ES-I3 (cell line): ENCODE data around the gene MIPEP.
"Not testable (repeated sequence)": the region's sequence is repeated elsewhere in the genome, so short reads cannot be mapped to it uniquely, and the experiment has no call there.

Source experiments
- H3K36me3 ChIP-seq: 2 replicates; pipeline ENCODE4 v1.6.1; 2013; ENCODE audit warnings: mild to moderate bottlenecking, low read length, control low read depth, moderate library complexity; ENCODE audit not compliant: insufficient read depth
- H3K4me1 ChIP-seq: 2 replicates; pipeline ENCODE4 v1.6.1; 2013; ENCODE audit warnings: mild to moderate bottlenecking, control low read depth, low read length; ENCODE audit not compliant: insufficient read depth
- H3K9ac ChIP-seq: 2 replicates; pipeline ENCODE4 v1.6.1; 2013; ENCODE audit warnings: low read depth, mild to moderate bottlenecking, low read length, moderate library complexity
- H3K9me3 ChIP-seq: 2 replicates; pipeline ENCODE4 v1.6.1; 2013; ENCODE audit warnings: mild to moderate bottlenecking, low read length, moderate library complexity; ENCODE audit not compliant: control insufficient read depth, insufficient read depth

MIPEP gene

DNA sequence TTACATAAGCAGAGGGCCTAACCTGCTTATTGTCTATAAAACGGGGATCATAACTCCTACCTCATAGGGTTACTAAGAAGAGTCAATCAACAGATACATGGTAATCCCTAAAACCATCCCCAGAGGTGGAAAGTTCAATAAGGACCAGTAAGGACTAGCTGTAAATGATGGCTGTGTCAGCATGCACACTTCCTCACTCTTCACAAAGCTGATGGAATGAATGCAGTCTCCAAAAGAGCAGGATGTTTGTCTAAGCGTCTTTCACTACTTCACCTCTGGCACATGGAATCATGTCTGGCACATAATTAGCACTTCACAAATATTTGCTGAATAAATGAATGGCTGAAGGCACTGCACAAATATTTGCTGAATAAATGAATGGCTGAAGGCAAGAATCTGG, 134.2 kb downstream of the MIPEP start:
- Histone ChIP-seq H3K9me3 (no peaks in the 10 kb centered on the region), H3K4me1 (peaks cover 4% of the 10 kb centered on the region; the same call in 1 of the 2 replicates), H3K9ac (no peak overlapping the region), H3K36me3 (no peaks in the 10 kb centered on the region)

DNA sequence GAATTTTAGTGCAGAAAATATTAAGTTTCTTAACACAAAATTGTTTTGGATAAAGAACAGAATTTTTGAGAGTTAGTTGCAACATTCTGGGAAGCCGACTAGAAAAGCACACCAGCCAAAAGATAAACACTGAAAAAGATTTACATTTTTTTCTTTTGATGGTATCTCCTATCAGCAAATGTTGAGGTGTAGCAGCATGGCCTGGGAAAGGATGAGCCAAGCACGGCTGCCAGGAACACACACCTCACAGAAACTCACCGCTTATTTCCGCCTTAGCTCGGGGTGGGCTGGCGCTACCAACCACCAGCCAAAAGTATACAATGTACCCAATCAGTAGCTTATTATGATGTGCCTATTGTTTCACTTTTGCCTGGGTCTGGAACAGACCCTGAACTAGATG, 134.7 kb downstream of the MIPEP start:
- H3K4me1 ChIP-seq = peaks cover 8% of the 10 kb centered on the region
- no peaks in the 10 kb centered on the region for H3K36me3 ChIP-seq
- H3K9ac ChIP-seq = no peak overlapping the region
- no peaks in the 10 kb centered on the region for H3K9me3 ChIP-seq

DNA sequence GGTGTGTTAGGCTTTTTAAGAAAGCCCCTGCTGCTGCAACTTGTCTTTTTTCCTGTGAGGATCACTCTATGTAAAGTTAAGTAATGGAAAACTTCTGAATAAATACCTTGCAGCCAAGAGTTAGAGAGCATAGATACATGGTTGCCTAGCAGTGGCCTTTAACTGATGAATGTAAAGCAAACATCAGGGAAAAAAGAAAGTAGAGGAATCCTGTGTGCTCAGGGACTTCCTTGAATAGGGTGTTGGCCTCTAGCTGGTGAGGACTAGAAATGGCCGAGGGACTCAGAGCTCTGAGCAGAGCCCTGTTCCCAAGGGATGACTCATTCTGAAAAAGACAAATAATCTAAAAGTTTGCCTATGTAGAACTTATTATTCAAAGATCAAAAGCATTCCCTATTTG, 135.7 kb downstream of the MIPEP start:
- no peaks in the 10 kb centered on the region for H3K9me3 ChIP-seq
- H3K36me3 ChIP-seq = no peaks in the 10 kb centered on the region
- peaks cover 18% of the 10 kb centered on the region for H3K4me1 ChIP-seq
- H3K9ac ChIP-seq = no peak overlapping the region

DNA sequence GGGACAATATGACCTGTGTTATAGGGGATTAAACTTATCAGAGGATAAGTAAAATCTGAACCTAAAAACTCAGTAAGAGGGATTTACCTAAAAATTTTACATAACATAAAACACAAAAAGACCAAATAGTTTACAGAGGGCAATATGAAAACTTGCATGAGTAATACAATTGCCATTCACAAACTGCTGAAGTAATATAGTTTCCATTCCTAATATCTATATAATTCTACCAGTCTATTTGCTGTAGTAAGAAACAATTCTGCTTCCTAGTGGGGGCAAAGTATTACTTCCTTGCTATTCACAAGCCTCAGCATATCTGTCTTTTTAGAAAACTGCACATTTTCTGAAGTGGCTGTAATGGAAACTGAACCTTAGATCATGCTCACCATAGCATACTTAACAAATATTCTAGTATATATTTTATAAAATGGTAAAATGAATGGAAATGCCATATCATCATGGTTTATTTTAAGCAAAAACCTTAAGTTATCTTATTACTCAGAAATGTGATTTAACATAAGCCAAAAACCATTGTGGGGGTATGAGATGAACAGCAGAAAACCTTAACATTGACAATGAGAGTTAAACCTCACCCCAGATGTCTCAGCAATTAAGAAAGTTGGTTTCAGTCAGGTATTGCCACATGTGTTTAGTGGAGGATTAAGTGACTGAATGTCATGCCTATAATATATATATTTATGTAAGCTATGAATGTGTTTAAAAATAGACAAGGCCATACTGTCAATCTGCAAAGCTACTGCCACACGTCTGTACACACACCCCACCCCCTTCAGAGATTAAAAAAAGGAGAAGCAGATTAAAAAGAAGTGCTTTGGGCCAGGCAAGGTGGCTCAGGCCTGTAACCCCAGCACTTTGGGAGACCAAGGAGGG, 136.8 kb downstream of the MIPEP start:
- Histone ChIP-seq H3K9me3 (no peaks in the 10 kb centered on the region), H3K36me3 (no peaks in the 10 kb centered on the region), H3K9ac (no peak overlapping the region), H3K4me1 (peaks cover 21% of the 10 kb centered on the region)

DNA sequence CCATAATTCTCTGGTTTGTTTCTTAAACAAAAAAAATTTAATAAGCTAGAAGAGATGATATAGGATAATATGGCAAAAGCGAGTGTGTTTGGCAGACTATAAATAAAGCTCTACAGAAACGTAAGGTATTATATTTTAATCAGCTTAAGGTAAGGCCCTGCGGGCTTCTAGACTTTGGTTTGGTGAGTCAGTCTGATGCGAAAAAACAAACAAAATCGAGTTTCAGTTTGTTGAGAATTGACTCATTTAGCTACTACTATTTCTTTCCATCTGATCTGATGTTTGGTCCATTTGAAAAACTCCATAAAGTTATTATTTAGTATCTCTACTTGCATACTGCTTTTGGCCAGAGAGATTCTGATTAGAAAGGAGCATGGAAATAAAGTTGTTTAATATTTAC, 138.0 kb downstream of the MIPEP start:
- H3K9ac ChIP-seq = no peak overlapping the region
- H3K36me3 ChIP-seq = no peaks in the 10 kb centered on the region

GRCh38 chr13:23750383-23751121, 138.6 kb downstream of the MIPEP start:
- Histone ChIP-seq H3K9ac (no peak overlapping the region), H3K4me1 (peaks cover 21% of the 10 kb centered on the region), H3K36me3 (no peaks in the 10 kb centered on the region), H3K9me3 (no peaks in the 10 kb centered on the region)

More for the DNA sequence above, 138.0 kb downstream of the MIPEP start:
- Histone ChIP-seq H3K9me3 (no peaks in the 10 kb centered on the region), H3K4me1 (peaks cover 21% of the 10 kb centered on the region)

DNA sequence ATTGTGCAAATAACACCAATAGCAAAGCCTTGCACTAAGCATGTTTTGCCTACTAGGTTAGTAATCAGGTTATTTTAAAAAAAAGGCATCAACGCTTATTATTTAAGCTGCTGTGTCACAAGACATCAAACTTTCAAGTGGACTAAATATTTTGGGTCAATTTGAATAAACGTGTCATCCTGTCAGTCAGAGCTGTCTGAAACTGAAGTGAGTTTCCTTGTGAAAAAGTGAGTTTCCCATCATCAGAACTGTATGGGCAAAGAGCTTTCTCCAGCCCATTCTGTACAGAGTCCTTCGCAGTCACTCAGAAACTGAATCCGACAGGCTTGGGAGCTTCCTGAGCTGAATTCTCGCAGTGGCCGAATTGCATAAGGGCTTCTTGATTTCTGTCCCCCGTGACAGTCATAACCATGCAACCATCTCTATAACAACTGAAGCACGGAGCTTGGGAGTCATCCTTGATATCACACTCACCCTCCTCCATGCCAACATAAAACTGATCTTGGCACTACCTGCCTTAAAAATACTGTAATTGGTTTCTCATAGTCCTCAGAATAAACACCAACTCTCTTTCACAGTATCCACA, 139.8 kb downstream of the MIPEP start:
- no peaks in the 10 kb centered on the region for H3K36me3 ChIP-seq
- no peak overlapping the region for H3K9ac ChIP-seq
- H3K4me1 ChIP-seq = peaks cover 21% of the 10 kb centered on the region
- H3K9me3 ChIP-seq = no peaks in the 10 kb centered on the region

DNA sequence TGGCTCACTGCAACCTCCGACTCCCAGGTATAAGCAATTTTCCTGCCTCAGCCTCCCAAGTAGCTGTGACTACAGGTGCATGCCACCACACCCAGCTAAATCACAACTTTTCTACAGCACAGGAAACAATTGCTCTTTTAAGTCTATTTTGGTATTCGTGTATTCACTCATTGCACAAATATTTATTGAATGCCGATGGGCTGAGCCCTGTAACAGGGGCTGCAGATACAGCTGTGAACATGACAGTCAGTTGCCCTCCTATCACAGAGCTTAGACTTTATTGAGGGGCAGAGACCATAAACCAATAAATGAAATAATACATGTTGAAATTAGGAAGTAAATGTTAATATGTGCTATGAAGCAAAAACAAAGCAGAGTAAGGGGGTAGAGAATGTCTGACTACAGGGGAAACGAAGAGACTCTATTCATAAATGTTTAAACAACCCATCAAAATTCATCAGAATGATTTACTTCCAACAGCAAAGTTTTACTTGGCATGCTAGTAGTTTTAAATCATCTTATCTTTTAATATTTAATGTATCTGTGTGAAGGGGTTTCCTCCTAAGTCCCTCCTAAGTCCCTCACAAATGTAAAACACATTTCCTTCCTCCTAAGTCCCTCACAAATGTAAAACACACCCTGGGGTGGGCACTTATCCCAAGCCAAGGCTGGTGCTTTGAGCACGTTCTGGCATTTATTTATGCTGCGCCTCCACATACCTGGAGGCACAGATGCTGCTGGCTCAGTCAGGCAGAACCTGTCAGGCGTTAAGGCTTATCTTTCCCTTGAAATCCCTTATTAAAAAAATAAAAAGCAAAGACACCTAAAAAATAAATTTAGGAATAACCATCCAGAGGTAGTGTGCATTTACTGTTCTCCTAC, 140.8 kb downstream of the MIPEP start:
- H3K4me1 ChIP-seq = peaks cover 21% of the 10 kb centered on the region
- no peaks in the 10 kb centered on the region for H3K36me3 ChIP-seq
- no peak overlapping the region for H3K9ac ChIP-seq
- H3K9me3 ChIP-seq = no peaks in the 10 kb centered on the region

DNA sequence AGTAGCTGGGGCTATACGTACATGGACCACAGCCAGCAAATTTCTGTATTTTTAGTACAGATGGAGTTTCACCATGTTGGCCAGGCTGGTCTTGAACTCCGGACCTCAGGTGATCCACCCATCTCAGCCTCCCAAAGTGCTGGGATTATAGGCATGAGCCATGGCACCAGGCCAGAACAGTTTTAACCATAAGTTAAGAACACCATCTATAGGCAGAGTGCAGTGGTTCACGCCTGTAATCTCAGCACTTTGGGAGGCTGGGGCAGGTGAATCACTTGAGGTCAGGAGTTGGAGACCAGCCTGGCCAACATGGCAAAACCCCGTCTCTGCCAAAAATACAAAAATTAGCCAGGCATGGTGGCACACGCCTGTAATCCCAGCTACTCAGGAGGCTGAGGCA, 143.1 kb downstream of the MIPEP start:
- not testable (repeated sequence) for H3K9me3 ChIP-seq, H3K36me3 ChIP-seq, H3K9ac ChIP-seq
- H3K4me1 ChIP-seq = peaks cover 19% of the 10 kb centered on the region

- Histone ChIP-seq H3K9ac (no peak overlapping the region), H3K36me3 (no peaks in the 10 kb centered on the region), H3K9me3 (no peaks in the 10 kb centered on the region), H3K4me1 (peaks cover 11% of the 10 kb centered on the region)
These were observed 144.9 kb downstream of the MIPEP start for GRCh38 chr13:23744315-23744714.

DNA sequence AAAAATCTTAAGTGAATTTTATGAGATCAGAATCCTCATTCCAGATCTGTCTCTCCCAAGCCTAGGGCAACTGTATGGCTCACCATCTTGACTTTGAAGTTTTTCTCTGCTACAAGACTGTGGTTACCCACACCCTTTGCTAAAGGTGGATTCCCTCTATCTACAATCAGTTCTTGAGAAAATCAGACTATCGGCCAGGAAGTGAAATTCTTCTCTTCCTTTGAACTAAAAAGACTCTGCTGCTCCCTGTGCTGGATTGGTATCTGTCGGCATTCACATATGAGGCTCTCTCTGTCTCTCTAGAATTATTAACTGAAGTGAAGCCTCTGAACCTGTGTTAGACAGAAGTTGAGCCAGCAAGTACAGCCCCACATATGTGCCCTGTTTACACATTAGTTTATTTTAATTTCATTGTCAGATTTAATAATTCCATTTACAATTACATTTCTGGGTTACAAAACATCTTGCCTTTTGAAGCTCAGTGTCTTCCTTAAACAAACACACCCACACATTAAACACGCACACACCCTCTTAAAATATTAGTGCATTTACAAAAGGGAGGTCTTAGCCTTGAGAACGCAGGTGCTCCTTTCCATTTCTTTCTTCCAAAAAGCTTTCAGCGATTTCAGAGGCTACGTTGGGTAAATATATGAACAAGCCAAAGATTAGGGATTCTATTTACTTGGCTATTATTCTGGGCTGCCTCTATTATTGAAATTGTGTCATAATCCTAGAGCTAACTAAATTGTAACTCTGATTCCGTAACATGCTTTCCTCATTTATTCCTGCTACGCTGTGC, 145.7 kb downstream of the MIPEP start:
- Histone ChIP-seq H3K4me1 (0 out of 2 replicates have a peak, but pooled peaks cover 4% of the 10 kb centered on the region), H3K36me3 (no peaks in the 10 kb centered on the region), H3K9ac (no peak overlapping the region), H3K9me3 (no peaks in the 10 kb centered on the region)

DNA sequence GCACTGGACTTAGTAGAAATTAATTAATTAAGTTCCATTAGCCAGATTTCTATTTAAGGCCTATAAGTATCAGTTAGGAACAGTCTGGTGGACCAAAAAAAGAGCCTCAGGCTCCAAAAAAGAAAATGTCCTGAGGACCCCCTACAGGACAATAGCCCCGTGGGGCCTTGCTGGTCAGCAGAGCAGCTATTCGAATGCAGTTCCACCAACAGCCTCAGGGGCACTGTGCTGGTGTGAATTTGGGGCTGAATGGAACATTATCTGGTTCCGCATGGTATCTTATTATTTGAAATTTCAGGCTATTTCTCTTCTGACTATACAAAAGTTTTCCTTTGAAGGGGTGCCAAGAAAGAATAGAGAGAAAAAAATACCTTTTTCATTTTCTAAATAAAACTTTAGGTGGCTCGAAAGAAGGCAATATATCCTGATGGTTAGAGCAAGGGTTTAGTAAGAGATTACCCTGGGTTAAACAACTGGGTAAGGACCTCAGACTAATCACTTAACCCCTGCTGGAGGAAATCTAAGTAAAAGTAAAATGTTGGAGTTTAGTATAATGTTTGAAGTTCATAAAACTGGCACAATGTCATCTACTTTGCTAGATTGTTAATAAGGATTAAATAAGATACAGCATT, 147.2 kb downstream of the MIPEP start:
- H3K4me1 ChIP-seq = no peaks in the 10 kb centered on the region
- no peaks in the 10 kb centered on the region for H3K36me3 ChIP-seq
- H3K9me3 ChIP-seq = no peaks in the 10 kb centered on the region
- H3K9ac ChIP-seq = no peak overlapping the region

DNA sequence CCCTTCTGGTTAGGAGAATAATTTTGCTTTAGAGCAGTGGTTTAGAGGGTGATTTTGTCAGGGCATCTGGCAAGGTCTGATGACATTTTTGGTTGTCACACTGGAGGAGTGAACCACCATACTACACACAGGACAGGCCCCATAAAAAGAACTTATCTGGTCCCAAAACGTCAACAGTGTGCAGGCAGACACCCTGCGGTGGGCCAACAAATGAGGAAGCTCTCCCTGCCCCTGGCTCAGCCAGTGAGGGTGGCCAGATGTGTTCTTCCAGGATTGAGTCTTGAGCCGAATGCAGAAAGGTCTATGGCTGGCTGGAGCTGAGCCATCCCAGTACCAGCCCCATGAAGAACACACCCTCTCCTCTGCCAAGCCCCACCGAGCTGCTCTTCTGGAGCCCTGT, 149.2 kb downstream of the MIPEP start:
- no peaks in the 10 kb centered on the region for H3K4me1 ChIP-seq
- H3K9me3 ChIP-seq = no peaks in the 10 kb centered on the region
- no peak overlapping the region for H3K9ac ChIP-seq
- no peaks in the 10 kb centered on the region for H3K36me3 ChIP-seq
